Lower leg skin (tissue), 4 donors: Measurements from ENCODE around the gene C14orf180. TPM values are rescaled to one million over a fixed set of nuclear protein-coding genes. Genes with fewer than 3 reads are reported as not detected.

Experiments
- DNase-seq, 2 donors: peaks; one replicate each; pipeline ENCODE4 v3.0.0-alpha.2; 2019; ENCODE audit warnings: low spot score in 2 of 2
- H3K4me3 ChIP-seq: fragments of 200-600 bp; sonication (generic); 2 replicates; pipeline ENCODE4 v1.5.1; 2017; ENCODE audit warnings: mild to moderate bottlenecking, low read depth; ENCODE audit not compliant: poor library complexity, severe bottlenecking
- POLR2A ChIP-seq, 2 donors: fragments of 450-650 bp; IDR thresholded peaks; one replicate each; pipeline ENCODE4 v1.6.1; 2016 to 2017; ENCODE audit warnings: antibody characterized with exemption in 2 of 2, mild to moderate bottlenecking in 1 of 2, moderate library complexity in 1 of 2
- WGBS, 2 donors: methylation state at CpG; one replicate each; pipeline ENCODE4 v1.1.5; 2018; 5-methylcytosine and 5-hydroxymethylcytosine counted together
- intact Hi-C: fragments of 100-400 bp; cut with DNase I; formaldehyde crosslinking; loops from one replicate; pipeline ENCODE4 v1.15.0; 2023; ENCODE audit warnings: low total_unique reads
- total RNA-seq, 4 donors: library from RNA; depleted of rRNA; stranded (reverse); fragments of >200 nt; gene quantifications; one replicate each; pipeline ENCODE4 v1.1.0, GENCODE V29; 2016
- TF ChIP-seq, protein P1 (sequence below), 3 donors: fragments of 450-650 bp; IDR thresholded peaks; one replicate each; pipeline ENCODE4 v1.5.1; 2016; ENCODE audit warnings: antibody characterized with exemption in 3 of 3, mild to moderate bottlenecking in 3 of 3, moderate library complexity in 2 of 3

C14orf180 gene
- total RNA-seq, 4 donors from 2014 or later = 0.98 TPM; not detected in 3

DNA sequence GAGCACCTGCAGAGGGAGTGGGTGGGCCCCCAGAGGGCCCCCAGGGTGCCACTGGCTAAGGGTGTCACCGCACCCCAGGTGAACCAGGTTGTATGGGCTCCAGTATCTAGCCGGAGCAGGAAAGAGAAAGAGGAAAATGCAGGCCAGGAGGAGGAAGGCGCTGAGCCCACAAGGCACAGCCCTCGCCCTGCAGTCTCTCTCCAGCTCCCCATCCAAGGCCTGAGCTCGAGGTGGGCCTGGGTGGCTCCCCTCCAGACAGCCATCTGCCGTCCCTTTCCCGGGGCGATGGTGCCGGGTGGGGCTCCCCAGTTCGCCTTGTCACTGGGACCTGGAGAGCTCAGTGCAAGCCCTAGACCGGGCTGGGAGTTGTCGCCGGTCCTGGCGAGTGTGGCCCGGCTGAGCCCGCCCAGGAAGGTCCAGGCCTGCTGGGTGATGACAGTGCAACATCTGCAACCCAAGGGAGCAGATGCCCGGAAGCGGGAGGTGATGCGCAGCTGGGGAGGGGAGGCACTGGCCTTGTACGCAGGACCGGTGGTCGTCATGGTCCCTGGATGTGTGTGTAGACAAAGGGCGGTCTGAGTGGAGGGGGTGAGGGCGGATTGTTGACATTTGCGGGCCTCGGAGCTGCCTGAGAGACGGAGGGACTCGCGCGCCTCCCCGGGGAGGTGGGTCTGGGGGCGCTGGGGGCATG lies 24.3 kb downstream of the C14orf180 start:
- no peak overlapping the region for H3K4me3 ChIP-seq
- no peak for DNase-seq

DNA sequence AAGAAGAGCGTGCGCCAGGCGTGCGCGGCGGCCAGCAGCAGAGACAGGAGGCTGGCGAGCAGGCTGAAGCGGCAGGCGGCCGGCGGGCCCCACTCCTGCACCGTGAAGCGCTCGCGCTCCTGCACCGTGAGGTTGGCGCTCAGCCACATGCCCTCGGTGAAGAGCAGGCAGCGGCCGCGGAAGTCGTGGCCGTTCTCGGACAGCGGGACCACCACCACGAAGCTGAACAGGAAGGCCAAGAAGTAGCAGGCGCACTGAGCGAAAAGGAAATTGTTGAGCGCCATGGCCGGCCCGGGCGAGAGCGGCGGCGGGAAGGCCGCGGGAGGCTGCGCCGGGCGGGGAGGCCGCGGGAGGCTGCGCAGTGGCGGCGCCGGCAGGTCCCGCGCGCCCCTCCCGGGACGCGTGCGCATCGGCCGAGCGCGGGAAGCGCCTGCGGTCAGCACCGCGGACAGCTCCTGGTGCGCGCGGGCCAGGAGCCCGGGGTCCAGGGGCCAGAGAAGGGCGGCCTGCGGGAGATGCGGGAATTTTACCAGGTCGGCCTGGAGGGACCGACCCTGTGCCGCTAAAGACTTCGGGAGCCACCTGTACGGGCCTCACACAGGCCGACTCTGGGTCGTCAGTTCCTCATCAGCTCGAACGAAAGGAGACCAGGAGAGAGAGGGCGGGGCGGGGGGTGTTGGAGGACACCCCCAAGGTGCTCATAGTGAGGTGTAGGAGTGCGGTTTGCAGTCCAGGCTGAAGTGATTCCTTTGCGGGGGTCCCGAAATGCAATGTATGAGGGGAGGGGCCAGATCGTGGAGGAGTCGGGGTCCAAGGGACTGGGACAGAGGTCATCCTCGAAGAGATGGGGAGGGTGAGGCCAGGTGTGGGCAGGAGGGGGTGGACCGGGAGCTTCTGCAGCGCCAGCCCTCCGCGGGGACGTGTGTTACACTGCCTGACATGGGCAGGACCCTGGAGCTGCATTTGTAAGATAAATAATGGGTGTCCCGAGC lies 25.2 kb downstream of the C14orf180 start, which contains the start of gene TMEM179:
TSS of gene TMEM179 (minus strand) at position 315 of the 992 bp plus-strand sequence. CDS start at position 284, 31 bp downstream.
- H3K4me3 ChIP-seq = no peak within 1 kb of the TSS
- TF ChIP-seq, protein P1, sequence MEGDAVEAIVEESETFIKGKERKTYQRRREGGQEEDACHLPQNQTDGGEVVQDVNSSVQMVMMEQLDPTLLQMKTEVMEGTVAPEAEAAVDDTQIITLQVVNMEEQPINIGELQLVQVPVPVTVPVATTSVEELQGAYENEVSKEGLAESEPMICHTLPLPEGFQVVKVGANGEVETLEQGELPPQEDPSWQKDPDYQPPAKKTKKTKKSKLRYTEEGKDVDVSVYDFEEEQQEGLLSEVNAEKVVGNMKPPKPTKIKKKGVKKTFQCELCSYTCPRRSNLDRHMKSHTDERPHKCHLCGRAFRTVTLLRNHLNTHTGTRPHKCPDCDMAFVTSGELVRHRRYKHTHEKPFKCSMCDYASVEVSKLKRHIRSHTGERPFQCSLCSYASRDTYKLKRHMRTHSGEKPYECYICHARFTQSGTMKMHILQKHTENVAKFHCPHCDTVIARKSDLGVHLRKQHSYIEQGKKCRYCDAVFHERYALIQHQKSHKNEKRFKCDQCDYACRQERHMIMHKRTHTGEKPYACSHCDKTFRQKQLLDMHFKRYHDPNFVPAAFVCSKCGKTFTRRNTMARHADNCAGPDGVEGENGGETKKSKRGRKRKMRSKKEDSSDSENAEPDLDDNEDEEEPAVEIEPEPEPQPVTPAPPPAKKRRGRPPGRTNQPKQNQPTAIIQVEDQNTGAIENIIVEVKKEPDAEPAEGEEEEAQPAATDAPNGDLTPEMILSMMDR (IDR thresholded peaks at IDR 0.05) = no peak
- WGBS, 2 donors = 9 to 10% methylated on average over 60 to 73 of the region's 91 CpGs
- peak in 1 of 2 donors; percentile 80 for DNase-seq
- intact Hi-C loops = no loop called here

More for the DNA sequence above, 24.3 kb downstream of the C14orf180 start:
- WGBS, 2 donors = 24 to 45% methylated on average over 19 to 31 of the region's 32 CpGs
- intact Hi-C loops = no loop called here
- TF ChIP-seq, protein P1 (IDR thresholded peaks at IDR 0.05) = no peak
- TF ChIP-seq POLR2A (IDR thresholded peaks at IDR 0.05) = no peak

DNA sequence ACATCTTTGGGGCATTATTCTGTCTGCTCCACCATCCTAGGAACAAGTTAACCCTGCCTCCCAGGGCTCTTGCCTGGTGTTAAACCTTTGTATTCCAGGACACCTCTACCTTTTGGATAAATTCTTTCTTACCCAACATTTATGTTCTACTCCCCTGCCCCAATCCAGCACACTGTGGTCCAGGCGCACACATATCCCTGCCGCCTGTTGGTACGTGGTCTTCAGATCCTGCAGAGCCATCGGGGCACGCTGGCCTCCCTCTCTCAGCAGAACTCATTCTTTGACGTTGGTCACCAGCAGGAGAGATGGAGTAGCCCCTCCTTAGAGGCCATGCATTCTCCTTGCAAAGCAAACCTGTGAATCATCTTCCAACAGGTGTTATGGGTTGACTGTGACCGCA lies 30.1 kb downstream of the C14orf180 start:
- H3K4me3 ChIP-seq = no peak overlapping the region
- 77 to 88% methylated on average over 7 of the region's 7 CpGs for WGBS, 2 donors
- DNase-seq = peak in 1 of 2 donors; percentile 72
- intact Hi-C loops = no loop called here
- no peak for TF ChIP-seq POLR2A (IDR thresholded peaks at IDR 0.05)
- TF ChIP-seq, protein P1 (IDR thresholded peaks at IDR 0.05) = no peak

DNA sequence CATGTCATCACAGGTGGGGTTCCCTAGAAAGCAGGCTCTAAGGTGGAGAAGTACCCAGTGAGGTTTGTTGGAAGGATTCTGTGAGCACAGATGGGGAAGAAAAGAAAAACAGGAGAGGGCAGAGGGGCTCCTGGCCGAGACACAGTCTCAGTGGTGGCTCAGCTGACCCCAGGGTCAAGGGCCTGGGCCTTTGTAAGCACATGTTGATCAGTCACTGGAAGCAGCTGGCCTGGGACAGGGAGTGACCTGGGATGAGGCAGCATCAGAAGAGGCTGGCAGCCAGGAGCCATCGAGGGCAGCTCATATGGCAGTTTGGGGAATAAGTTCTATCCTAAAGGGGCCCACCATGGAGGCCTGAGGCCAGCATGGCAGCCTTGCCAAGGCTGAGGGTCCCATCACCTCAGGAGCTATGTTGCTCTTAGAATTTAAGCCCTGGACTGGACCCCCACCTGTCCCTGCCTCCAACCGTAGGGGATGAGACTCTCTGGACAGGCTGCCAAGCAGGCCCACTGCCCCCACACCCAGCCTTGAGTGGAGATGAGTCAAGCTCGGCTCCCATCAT lies 31.3 kb downstream of the C14orf180 start:
- TF ChIP-seq POLR2A (IDR thresholded peaks at IDR 0.05) = no peak
- TF ChIP-seq, protein P1 (IDR thresholded peaks at IDR 0.05) = no peak
- 62 to 70% methylated on average over 4 of the region's 4 CpGs for WGBS, 2 donors
- DNase-seq = peak in 1 of 2 donors; percentile 39
- no peak overlapping the region for H3K4me3 ChIP-seq
- intact Hi-C loops = no loop called here

DNA sequence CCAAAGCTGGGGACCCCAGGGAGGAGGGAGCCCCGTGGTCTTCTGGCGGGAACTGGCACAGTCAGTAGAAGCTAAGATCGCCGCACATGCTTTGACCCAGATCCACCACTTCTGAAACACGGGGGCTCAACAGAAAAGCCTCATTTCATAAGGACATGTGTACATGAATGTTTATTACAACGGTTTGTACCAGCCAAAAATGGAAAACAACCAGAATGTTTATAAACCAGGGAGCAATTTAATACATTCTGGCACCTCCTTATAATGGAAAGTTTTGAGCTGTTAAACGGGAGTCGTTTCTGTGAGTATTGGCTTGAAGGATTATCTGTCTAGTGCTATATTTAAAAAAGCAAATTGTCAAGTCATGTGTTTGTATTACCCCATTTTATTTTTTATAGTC lies 32.3 kb downstream of the C14orf180 start:
- intact Hi-C loops = no loop called here
- DNase-seq = no peak
- WGBS, 2 donors = 54 to 58% methylated on average over 8 of the region's 8 CpGs

More for the DNA sequence above, 32.3 kb downstream of the C14orf180 start:
- no peak for TF ChIP-seq POLR2A (IDR thresholded peaks at IDR 0.05)
- TF ChIP-seq, protein P1 (IDR thresholded peaks at IDR 0.05) = no peak
- no peak overlapping the region for H3K4me3 ChIP-seq
